ENCODE measurements around the gene FCHO1.

Gene FCHO1

DNA sequence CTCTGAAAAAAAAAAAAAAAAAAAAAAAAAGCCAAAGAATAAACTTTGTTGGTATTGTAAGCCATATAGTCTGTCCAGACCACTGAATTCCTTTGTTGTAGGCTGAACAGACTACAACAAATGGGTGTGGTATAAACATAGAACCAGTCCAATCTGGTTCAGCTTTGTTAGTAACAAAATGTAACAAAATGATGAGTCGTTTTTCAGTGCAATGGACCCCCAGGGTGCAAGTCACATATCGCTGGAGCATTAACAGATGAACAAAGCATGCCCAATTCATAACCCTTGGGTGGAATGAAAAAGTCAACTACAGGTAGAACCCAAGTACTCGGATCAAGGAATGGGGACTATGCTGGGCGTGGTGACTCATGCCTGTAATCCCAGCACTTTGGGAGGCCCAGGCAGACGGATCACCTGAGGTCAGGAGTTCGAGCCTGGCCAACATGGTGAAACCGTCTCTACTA lies 13.6 kb upstream of the FCHO1 start:
- DNase-seq: no peak

- DNase-seq: no peak
Observed at GRCh38 chr19:17739121-17739875, 12.0 kb upstream of the FCHO1 start.

GRCh38 chr19:17741456-17741855 lies 9.8 kb upstream of the FCHO1 start:
- no peak for DNase-seq

GRCh38 chr19:17743874-17744580 lies 7.2 kb upstream of the FCHO1 start:
- no peak for DNase-seq

DNA sequence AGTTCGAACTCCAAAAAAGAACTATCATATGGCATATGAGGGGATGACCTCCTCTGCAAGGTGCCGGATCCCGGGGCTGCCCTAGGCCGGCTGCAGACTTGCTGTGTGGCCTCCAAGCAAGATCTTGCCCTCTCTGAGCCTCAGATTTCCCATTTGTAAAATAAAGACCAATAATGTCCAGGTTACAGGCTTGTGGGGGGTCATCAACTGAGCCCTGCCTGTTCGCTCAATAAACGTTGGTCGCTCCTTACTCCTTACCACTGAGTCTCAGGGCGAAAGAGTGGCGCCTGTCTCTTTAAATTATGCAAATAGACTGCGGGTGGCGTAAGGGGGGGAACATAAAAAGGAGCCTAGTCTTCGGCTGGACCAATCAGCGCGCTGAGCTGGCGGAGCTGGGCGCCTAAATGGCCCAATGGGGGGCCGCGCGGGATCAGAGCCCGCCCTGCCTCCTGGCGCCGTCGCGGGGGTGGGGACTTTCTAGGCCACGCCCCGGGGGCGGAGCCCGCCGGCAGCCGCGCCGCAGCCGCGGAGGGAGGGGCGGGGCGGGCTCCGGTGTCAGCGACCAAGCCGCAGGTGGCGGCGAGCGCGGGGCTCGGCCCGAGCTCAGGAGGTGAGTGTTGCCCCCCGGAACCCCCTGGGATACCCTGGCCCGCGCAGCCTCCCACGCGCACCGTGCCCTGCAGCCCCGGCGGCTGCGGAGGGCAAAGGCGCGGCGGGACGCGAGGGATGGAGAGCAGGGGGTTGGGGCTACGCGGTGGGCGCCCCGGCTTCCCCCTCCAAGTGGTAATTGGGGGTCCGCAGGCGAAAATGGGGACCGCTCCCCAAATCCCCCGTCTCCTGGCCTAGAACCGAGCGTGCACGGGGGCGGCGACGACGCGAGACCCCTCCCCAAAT lies 3.8 kb upstream of the FCHO1 start:
- DNase-seq: peak; percentile 93

- DNase-seq: no peak
Observed at GRCh38 chr19:17748884-17749638, 2.2 kb upstream of the FCHO1 start.

DNA sequence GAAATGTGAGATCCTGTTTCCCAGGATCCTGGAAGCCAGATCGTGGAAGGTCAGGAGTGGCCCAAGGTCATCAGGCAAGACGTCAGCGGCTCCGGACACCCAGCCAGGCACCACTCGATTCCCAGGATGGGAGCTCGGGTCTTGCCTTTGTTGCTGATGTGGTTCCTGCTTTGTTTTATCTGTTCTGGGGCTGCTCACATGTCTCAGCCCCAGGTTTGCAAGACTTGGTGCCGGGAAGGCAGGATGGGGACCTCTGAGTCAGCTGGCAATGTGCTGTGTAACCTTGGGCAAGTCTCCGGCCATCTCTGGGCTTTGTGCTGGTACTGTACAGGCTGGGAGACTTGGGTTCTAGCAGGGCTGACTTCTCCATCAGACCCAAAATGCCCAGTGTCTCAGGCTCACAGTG lies 1.4 kb upstream of the FCHO1 start:
- peak; percentile 60 for DNase-seq

- DNase-seq: peak; percentile 10
Observed at GRCh38 chr19:17751912-17752273, 616 bp downstream of the FCHO1 start.

GRCh38 chr19:17752865-17753639 lies 1.8 kb downstream of the FCHO1 start:
- no peak for DNase-seq

- no peak for DNase-seq
Observed at GRCh38 chr19:17753976-17754375, 2.7 kb downstream of the FCHO1 start.

DNA sequence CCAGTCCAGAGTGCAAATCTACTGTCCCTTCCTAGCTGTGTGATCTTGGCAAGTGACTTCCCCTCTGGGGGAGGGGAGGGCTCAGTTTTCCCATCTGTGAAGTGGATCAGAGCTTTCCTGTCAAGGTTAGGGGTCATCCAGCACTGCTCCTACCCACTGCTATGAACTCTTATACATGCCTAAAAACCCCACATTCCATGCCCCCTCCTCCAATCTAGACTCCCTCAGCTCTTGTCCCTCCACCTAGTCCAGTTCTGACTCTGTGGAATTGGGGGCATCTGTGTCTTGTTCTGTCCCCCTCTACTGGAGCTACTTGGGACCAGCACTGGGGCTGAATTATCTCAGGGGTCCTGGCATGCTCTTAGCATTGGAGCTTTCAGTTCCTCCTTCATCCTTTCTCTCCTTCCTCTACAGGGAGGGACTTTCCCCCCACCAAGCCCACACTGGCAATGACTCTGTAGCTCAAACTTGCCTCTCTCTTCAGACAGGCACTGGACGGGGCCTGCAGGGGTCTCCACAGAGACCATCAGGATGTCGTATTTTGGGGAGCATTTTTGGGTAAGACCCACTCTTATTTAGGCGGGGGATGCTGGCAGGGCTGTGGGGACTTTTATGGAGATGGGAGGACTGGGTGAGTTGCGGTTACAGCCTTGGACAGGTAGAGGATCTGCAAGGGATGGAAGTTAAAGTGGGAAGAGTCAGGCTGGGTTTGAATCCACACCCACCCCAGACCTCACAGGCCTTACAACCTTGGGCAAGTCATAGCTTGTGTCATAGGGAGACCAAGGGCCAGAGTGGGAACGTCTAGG lies 3.6 kb downstream of the FCHO1 start:
- DNase-seq: no peak

- DNase-seq: no peak
Observed at GRCh38 chr19:17755443-17755890, 4.2 kb downstream of the FCHO1 start.

DNA sequence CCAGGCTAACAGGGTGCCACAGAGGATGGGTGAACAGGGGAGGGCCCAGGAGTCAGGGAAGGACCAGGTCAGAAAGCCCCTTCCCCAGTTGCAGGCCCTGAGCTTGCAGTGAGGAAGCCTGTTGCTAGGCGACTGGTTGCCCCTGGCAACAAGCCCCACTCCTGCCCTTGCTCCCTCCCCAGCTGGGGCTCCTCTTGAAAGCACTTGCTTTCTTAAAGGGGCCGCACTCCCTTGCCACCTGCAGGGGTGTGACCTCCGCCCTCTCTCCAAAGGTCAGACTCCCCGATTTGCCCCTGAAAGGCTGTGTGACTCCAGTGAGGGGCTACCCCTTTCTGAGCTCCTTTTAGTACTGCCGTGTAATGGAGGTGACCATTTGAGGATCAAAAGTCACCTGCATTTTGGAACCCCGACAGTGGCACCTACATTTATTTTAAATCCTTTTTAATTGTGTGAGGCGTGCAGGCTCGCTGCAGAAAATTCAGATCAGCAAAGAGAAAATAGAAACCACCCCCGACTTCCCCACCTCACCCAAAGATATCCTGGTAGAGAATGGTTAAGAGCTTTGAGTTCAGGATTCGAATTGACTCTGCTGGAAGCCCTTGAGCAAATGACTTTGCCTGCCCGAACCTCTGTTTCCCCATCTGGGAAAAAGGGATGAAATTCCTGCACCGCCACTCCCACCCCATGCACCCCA lies 4.8 kb downstream of the FCHO1 start:
- DNase-seq: peak; percentile 62

DNA sequence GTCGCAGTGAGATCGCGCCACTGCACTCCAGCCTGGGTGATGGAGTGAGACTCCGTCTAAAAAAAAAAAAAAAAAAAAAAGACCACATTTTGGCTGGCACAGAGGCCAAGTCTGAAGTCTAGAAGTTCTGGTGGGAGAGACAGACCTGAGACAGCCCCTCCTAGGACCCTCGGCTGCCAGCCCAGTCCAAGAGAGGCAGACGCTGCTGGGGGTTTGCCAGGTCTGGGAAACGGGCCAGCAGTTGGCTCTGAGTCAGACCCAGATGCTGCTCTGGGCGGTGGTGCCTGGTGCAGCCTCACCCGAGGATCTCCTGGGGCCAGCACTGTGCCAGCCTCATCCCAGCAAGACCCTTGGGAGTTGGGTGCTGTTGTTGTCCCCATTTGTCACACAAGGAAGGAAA lies 5.8 kb downstream of the FCHO1 start:
- DNase-seq: no peak

- no peak for DNase-seq
Observed at GRCh38 chr19:17758515-17758914, 7.2 kb downstream of the FCHO1 start.

DNA sequence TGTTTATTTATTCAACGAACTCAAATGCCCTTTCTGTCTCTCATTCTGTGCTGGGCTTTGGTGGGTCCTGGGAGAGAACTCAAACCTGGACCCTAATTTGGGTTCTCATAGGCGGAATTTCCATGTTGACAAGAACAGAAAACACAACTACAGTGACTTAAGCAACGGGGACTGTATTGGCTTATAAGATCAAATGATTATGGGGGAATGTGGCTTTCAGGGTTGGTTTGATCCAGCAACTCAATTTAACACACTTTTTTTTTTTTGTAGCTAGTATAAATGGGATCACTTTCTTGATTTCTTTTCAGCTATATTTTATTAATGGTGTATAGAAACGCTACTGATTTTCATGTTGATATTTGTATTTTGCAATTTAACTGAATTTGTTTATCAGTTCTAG lies 9.9 kb downstream of the FCHO1 start:
- no peak for DNase-seq

GRCh38 chr19:17762505-17763229 lies 11.4 kb downstream of the FCHO1 start:
- DNase-seq: no peak

GRCh38 chr19:17764348-17764747 lies 13.1 kb downstream of the FCHO1 start:
- no peak for DNase-seq

- no peak for DNase-seq
Observed at GRCh38 chr19:17765069-17765618, 13.9 kb downstream of the FCHO1 start.

Data from CD4-positive, alpha-beta T cell treated with Interleukin-17A for 4 hours (primary cell).